Measurements from ENCODE around the gene CD99L2. TPM values are rescaled to one million over a fixed set of nuclear protein-coding genes. Genes with fewer than 3 reads are reported as not detected.

The CD99L2 gene
- polyA plus RNA-seq, 2 donors: 4.8 to 5.2 TPM

GRCh38 chrX:150763303-150763797 is 135.1 kb downstream of the CD99L2 start:
- Histone ChIP-seq H3K27me3 (ENCODE audit: control insufficient read depth in 1 of 2, insufficient read depth in 2 of 2, low read length in 2 of 2) (no peaks in the 10 kb centered on the region), H3K9me3 (ENCODE audit: control insufficient read depth in 2 of 2, insufficient read depth in 1 of 2, low read depth in 1 of 2, low read length in 1 of 2) (no peaks in the 10 kb centered on the region), H3K27ac (ENCODE audit: low read depth in 2 of 2, low read length in 1 of 2) (no peak overlapping the region), H3K4me1 (ENCODE audit: control insufficient read depth in 2 of 2, insufficient read depth in 2 of 2, low read length in 1 of 2) (peaks cover 3 to 5% of the 10 kb centered on the region in 2 donors), H3K36me3 (ENCODE audit: control insufficient read depth in 2 of 2, insufficient read depth in 2 of 2, low read length in 1 of 2) (peaks cover 0 to 8% of the 10 kb centered on the region in 2 donors), H3K4me3 (ENCODE audit: low read depth in 1 of 2, low read length in 2 of 2) (no peak overlapping the region)
- 73 to 84% methylated on average over 13 of the region's 13 CpGs for WGBS, 2 donors

DNA sequence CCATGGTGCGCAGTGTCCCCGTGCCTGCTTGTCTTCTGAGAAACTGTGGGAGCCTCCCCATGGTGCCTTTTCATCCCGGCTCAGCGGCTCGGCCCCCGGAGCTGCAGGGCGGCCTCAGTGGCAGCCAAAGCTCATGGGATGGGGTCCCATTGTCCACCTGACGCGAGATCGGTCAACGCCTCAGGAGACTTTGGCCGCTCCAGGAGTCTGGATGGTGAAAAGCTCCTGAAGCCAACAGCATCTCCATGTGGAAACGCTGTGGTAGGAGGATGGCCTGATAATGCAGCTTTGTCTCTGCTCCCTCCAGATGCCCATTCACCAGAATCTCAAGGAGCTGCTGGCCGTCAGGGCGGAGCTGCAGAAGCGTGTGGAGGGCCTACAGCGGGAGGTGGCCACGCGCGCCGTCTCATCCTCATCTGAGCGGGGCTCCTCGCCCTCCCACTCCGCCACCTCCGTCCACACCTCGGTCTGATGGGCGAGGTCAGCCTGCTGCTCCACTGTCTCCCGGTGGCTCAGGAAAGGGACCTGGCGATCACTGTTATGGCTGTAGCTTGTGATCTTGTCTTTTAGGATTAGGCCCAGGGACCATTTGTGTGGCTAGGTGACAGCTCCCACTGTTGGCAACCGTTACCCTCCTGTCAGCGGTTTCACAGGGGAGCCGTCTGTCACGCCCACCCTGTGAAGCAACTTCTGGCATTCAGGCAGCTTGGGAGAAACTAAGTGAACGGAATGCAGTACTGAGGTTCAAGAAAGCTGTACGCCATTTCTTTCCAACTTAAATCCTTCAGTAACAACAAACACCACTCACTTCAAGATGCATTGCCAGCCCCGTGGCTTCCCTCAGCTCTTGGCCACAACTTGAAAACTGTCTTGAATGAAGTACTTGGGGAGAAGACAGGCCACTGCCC is 136.0 kb downstream of the CD99L2 start:
- H3K4me3 ChIP-seq (ENCODE audit: low read depth in 1 of 2, low read length in 2 of 2): no peak overlapping the region
- peaks cover 3 to 5% of the 10 kb centered on the region in 2 donors for H3K4me1 ChIP-seq (ENCODE audit: control insufficient read depth in 2 of 2, insufficient read depth in 2 of 2, low read length in 1 of 2)
- no peaks in the 10 kb centered on the region for H3K27me3 ChIP-seq (ENCODE audit: control insufficient read depth in 1 of 2, insufficient read depth in 2 of 2, low read length in 2 of 2)
- H3K9me3 ChIP-seq (ENCODE audit: control insufficient read depth in 2 of 2, insufficient read depth in 1 of 2, low read depth in 1 of 2, low read length in 1 of 2): no peaks in the 10 kb centered on the region
- H3K36me3 ChIP-seq (ENCODE audit: control insufficient read depth in 2 of 2, insufficient read depth in 2 of 2, low read length in 1 of 2): peaks cover 0 to 8% of the 10 kb centered on the region in 2 donors
- no peak overlapping the region for H3K27ac ChIP-seq (ENCODE audit: low read depth in 2 of 2, low read length in 1 of 2)
- WGBS, 2 donors: 85 to 88% methylated on average over 36 of the region's 36 CpGs

DNA sequence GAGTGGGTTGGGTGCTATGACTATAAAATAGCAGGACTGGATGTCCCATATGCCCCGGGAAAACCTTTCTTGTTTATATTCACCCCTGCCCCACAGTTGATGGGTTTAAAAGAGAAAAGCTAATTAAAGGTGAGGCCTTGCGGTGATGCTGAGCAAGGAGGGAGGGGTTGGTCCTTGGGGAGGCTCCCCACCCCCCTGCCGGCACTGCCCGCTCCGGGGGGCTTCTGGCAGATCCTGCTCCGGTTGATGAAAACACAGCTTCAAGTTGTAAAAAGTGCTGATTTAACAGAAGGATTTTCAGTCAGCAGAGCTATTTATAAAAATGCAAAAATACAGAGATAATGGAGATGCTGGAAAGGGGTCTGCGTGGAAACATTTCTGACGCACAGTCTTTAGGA is 136.7 kb downstream of the CD99L2 start:
- WGBS, 2 donors: 88 to 90% methylated on average over 8 of the region's 8 CpGs
- H3K4me1 ChIP-seq (ENCODE audit: control insufficient read depth in 2 of 2, insufficient read depth in 2 of 2, low read length in 1 of 2): peaks cover 2 to 3% of the 10 kb centered on the region in 2 donors
- H3K36me3 ChIP-seq (ENCODE audit: control insufficient read depth in 2 of 2, insufficient read depth in 2 of 2, low read length in 1 of 2): peaks cover 0 to 15% of the 10 kb centered on the region in 2 donors
- H3K9me3 ChIP-seq (ENCODE audit: control insufficient read depth in 2 of 2, insufficient read depth in 1 of 2, low read depth in 1 of 2, low read length in 1 of 2): no peaks in the 10 kb centered on the region
- no peak overlapping the region for H3K4me3 ChIP-seq (ENCODE audit: low read depth in 1 of 2, low read length in 2 of 2)
- H3K27me3 ChIP-seq (ENCODE audit: control insufficient read depth in 1 of 2, insufficient read depth in 2 of 2, low read length in 2 of 2): no peaks in the 10 kb centered on the region
- no peak overlapping the region for H3K27ac ChIP-seq (ENCODE audit: low read depth in 2 of 2, low read length in 1 of 2)

GRCh38 chrX:150761176-150761818 is 137.2 kb downstream of the CD99L2 start:
- H3K4me1 ChIP-seq (ENCODE audit: control insufficient read depth in 2 of 2, insufficient read depth in 2 of 2, low read length in 1 of 2): no peaks in the 10 kb centered on the region
- no peak overlapping the region for H3K4me3 ChIP-seq (ENCODE audit: low read depth in 1 of 2, low read length in 2 of 2)
- H3K9me3 ChIP-seq (ENCODE audit: control insufficient read depth in 2 of 2, insufficient read depth in 1 of 2, low read depth in 1 of 2, low read length in 1 of 2): no peaks in the 10 kb centered on the region
- WGBS, 2 donors: 69 to 71% methylated on average over 7 of the region's 7 CpGs
- H3K27ac ChIP-seq (ENCODE audit: low read depth in 2 of 2, low read length in 1 of 2): no peak overlapping the region
- H3K36me3 ChIP-seq (ENCODE audit: control insufficient read depth in 2 of 2, insufficient read depth in 2 of 2, low read length in 1 of 2): peaks cover 0 to 15% of the 10 kb centered on the region in 2 donors
- no peaks in the 10 kb centered on the region for H3K27me3 ChIP-seq (ENCODE audit: control insufficient read depth in 1 of 2, insufficient read depth in 2 of 2, low read length in 2 of 2)

- Histone ChIP-seq H3K4me3 (ENCODE audit: low read depth in 1 of 2, low read length in 2 of 2) (no peak overlapping the region), H3K4me1 (ENCODE audit: control insufficient read depth in 2 of 2, insufficient read depth in 2 of 2, low read length in 1 of 2) (no peaks in the 10 kb centered on the region), H3K27me3 (ENCODE audit: control insufficient read depth in 1 of 2, insufficient read depth in 2 of 2, low read length in 2 of 2) (no peaks in the 10 kb centered on the region), H3K27ac (ENCODE audit: low read depth in 2 of 2, low read length in 1 of 2) (no peak overlapping the region), H3K9me3 (ENCODE audit: control insufficient read depth in 2 of 2, insufficient read depth in 1 of 2, low read depth in 1 of 2, low read length in 1 of 2) (no peaks in the 10 kb centered on the region), H3K36me3 (ENCODE audit: control insufficient read depth in 2 of 2, insufficient read depth in 2 of 2, low read length in 1 of 2) (peaks cover 0 to 15% of the 10 kb centered on the region in 2 donors)
- WGBS, 2 donors: 80 to 93% methylated on average over 22 of the region's 22 CpGs
Observed at GRCh38 chrX:150759568-150760416, 138.7 kb downstream of the CD99L2 start.

DNA sequence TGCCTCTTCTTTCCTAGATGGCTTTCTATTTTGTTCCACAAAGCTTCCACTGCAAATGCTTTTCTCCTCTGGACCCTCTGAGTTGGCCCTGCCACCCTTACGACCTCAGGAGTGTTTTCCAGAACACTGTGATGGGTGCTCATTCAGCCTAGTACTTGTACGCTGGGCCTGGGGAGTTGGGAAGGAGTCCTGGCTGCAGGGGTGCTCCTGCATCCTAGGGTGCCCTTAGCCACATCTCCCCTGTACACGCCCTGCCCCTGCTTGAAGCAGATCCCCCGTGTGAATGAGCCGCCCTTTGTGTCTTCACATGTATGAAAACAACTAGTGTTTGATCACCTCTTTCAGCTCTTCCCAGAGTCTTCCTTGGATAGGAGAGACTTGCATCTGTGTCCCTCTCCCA is 141.1 kb downstream of the CD99L2 start:
- no peaks in the 10 kb centered on the region for H3K9me3 ChIP-seq (ENCODE audit: control insufficient read depth in 2 of 2, insufficient read depth in 1 of 2, low read depth in 1 of 2, low read length in 1 of 2)
- no peak overlapping the region for H3K27ac ChIP-seq (ENCODE audit: low read depth in 2 of 2, low read length in 1 of 2)
- no peaks in the 10 kb centered on the region for H3K27me3 ChIP-seq (ENCODE audit: control insufficient read depth in 1 of 2, insufficient read depth in 2 of 2, low read length in 2 of 2)
- peaks cover 0 to 12% of the 10 kb centered on the region in 2 donors for H3K36me3 ChIP-seq (ENCODE audit: control insufficient read depth in 2 of 2, insufficient read depth in 2 of 2, low read length in 1 of 2)
- H3K4me3 ChIP-seq (ENCODE audit: low read depth in 1 of 2, low read length in 2 of 2): no peak overlapping the region
- H3K4me1 ChIP-seq (ENCODE audit: control insufficient read depth in 2 of 2, insufficient read depth in 2 of 2, low read length in 1 of 2): no peaks in the 10 kb centered on the region
- WGBS, 2 donors: 75 to 80% methylated on average over 5 of the region's 5 CpGs

- H3K9me3 ChIP-seq (ENCODE audit: control insufficient read depth in 2 of 2, insufficient read depth in 1 of 2, low read depth in 1 of 2, low read length in 1 of 2): no peaks in the 10 kb centered on the region
- no peak overlapping the region for H3K4me3 ChIP-seq (ENCODE audit: low read depth in 1 of 2, low read length in 2 of 2)
- peaks cover 0 to 10% of the 10 kb centered on the region in 2 donors for H3K36me3 ChIP-seq (ENCODE audit: control insufficient read depth in 2 of 2, insufficient read depth in 2 of 2, low read length in 1 of 2)
- no peaks in the 10 kb centered on the region for H3K4me1 ChIP-seq (ENCODE audit: control insufficient read depth in 2 of 2, insufficient read depth in 2 of 2, low read length in 1 of 2)
- H3K27ac ChIP-seq (ENCODE audit: low read depth in 2 of 2, low read length in 1 of 2): no peak overlapping the region
- no peaks in the 10 kb centered on the region for H3K27me3 ChIP-seq (ENCODE audit: control insufficient read depth in 1 of 2, insufficient read depth in 2 of 2, low read length in 2 of 2)
- WGBS, 2 donors: 66 to 83% methylated on average over 4 of the region's 4 CpGs
Observed at GRCh38 chrX:150753968-150754367, 144.5 kb downstream of the CD99L2 start.

DNA sequence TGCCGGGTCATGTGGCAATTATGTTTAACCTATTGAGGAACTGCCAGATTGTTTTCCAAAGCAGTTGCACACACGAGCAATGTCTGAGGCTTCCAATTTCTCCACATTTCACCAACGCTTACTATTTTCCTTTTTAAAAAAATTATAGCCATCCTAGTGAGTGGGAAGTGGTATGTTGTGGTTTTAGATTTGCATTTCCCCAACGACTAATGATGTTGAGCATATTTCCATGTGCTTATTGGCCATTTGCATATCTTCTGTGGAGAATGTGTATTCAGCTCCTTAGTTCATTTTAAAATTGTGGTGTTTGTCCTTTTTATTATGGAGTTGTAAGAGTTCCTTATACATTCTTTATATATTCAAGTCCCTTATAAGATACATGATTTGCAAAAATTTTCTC is 145.1 kb downstream of the CD99L2 start:
- Histone ChIP-seq H3K4me1 (ENCODE audit: control insufficient read depth in 2 of 2, insufficient read depth in 2 of 2, low read length in 1 of 2) (no peaks in the 10 kb centered on the region), H3K27ac (ENCODE audit: low read depth in 2 of 2, low read length in 1 of 2) (no peak overlapping the region), H3K36me3 (ENCODE audit: control insufficient read depth in 2 of 2, insufficient read depth in 2 of 2, low read length in 1 of 2) (peaks cover 0 to 10% of the 10 kb centered on the region in 2 donors), H3K27me3 (ENCODE audit: control insufficient read depth in 1 of 2, insufficient read depth in 2 of 2, low read length in 2 of 2) (no peaks in the 10 kb centered on the region), H3K4me3 (ENCODE audit: low read depth in 1 of 2, low read length in 2 of 2) (no peak overlapping the region), H3K9me3 (ENCODE audit: control insufficient read depth in 2 of 2, insufficient read depth in 1 of 2, low read depth in 1 of 2, low read length in 1 of 2) (no peaks in the 10 kb centered on the region)
- WGBS, 2 donors: 78 to 84% methylated on average over 4 of the region's 4 CpGs

- no peak overlapping the region for H3K4me3 ChIP-seq (ENCODE audit: low read depth in 1 of 2, low read length in 2 of 2)
- H3K9me3 ChIP-seq (ENCODE audit: control insufficient read depth in 2 of 2, insufficient read depth in 1 of 2, low read depth in 1 of 2, low read length in 1 of 2): no peaks in the 10 kb centered on the region
- H3K36me3 ChIP-seq (ENCODE audit: control insufficient read depth in 2 of 2, insufficient read depth in 2 of 2, low read length in 1 of 2): peaks cover 0 to 7% of the 10 kb centered on the region in 2 donors
- no peaks in the 10 kb centered on the region for H3K4me1 ChIP-seq (ENCODE audit: control insufficient read depth in 2 of 2, insufficient read depth in 2 of 2, low read length in 1 of 2)
- H3K27me3 ChIP-seq (ENCODE audit: control insufficient read depth in 1 of 2, insufficient read depth in 2 of 2, low read length in 2 of 2): no peaks in the 10 kb centered on the region
- no peak overlapping the region for H3K27ac ChIP-seq (ENCODE audit: low read depth in 2 of 2, low read length in 1 of 2)
- WGBS, 2 donors: 89 to 91% methylated on average over 3 of the region's 3 CpGs
Observed at GRCh38 chrX:150752124-150752523, 146.3 kb downstream of the CD99L2 start.
